Adipocyte (in vitro differentiated cells): ENCODE results near the gene ATXN1.

Experiments
- DNase-seq: peaks from one replicate; pipeline ENCODE4 v3.0.0-alpha.2; 2015; ENCODE audit warnings: low read depth
- H3K27me3 ChIP-seq: replicated peaks from 2 replicates; pipeline ENCODE4 v1.7.0; 2013; ENCODE audit warnings: mild to moderate bottlenecking, low read length, moderate library complexity; ENCODE audit not compliant: control insufficient read depth, insufficient read depth
- H3K36me3 ChIP-seq: 2 replicates; pipeline ENCODE4 v1.7.0; 2013; ENCODE audit warnings: low read length, mild to moderate bottlenecking, moderate library complexity; ENCODE audit not compliant: control insufficient read depth, insufficient read depth, severe bottlenecking
- H3K4me1 ChIP-seq: 2 replicates; pipeline ENCODE4 v1.7.0; 2013; ENCODE audit warnings: mild to moderate bottlenecking, low read length, moderate library complexity; ENCODE audit not compliant: control insufficient read depth, insufficient read depth
- H3K4me3 ChIP-seq: 2 replicates; pipeline ENCODE4 v1.7.0; 2013; ENCODE audit warnings: mild to moderate bottlenecking, low read length, moderate library complexity
- H3K9ac ChIP-seq: 2 replicates; pipeline ENCODE4 v1.7.0; 2013; ENCODE audit warnings: mild to moderate bottlenecking, low read length, moderate library complexity
- H3K9me3 ChIP-seq: 2 replicates; pipeline ENCODE4 v1.7.0; 2013; ENCODE audit warnings: mild to moderate bottlenecking, low read length, moderate library complexity; ENCODE audit not compliant: control insufficient read depth

The ATXN1 gene

GRCh38 chr6:16725145-16725864, 36.0 kb downstream of the ATXN1 start:
- Histone ChIP-seq H3K4me1 (peaks cover 50% of the 10 kb centered on the region), H3K9ac (peak overlapping the region; percentile 75), H3K36me3 (no peaks in the 10 kb centered on the region), H3K4me3 (peak overlapping the region; percentile 78), H3K9me3 (no peaks in the 10 kb centered on the region), H3K27me3 (no peaks in the 10 kb centered on the region)
- DNase-seq = peak; percentile 83

GRCh38 chr6:16723826-16724225, 37.4 kb downstream of the ATXN1 start:
- peak; percentile 93 for DNase-seq
- H3K4me3 ChIP-seq = peak overlapping the region; percentile 78
- H3K4me1 ChIP-seq = peaks cover 48% of the 10 kb centered on the region
- no peaks in the 10 kb centered on the region for H3K27me3 ChIP-seq
- peak overlapping the region; percentile 75 for H3K9ac ChIP-seq
- no peaks in the 10 kb centered on the region for H3K36me3 ChIP-seq
- no peaks in the 10 kb centered on the region for H3K9me3 ChIP-seq

- no peaks in the 10 kb centered on the region for H3K36me3 ChIP-seq
- H3K27me3 ChIP-seq = no peaks in the 10 kb centered on the region
- DNase-seq = no peak
- peaks cover 48% of the 10 kb centered on the region for H3K4me1 ChIP-seq
- no peaks in the 10 kb centered on the region for H3K9me3 ChIP-seq
- peak overlapping the region; percentile 28 for H3K9ac ChIP-seq
- H3K4me3 ChIP-seq = peak overlapping the region; percentile 78
Measured at GRCh38 chr6:16723402-16723801, 37.9 kb downstream of the ATXN1 start.

GRCh38 chr6:16722630-16723029, 38.6 kb downstream of the ATXN1 start:
- Histone ChIP-seq H3K9me3 (no peaks in the 10 kb centered on the region), H3K9ac (no peak overlapping the region), H3K4me1 (peaks cover 41% of the 10 kb centered on the region), H3K27me3 (no peaks in the 10 kb centered on the region), H3K36me3 (no peaks in the 10 kb centered on the region), H3K4me3 (no peak overlapping the region)
- no peak for DNase-seq

- Histone ChIP-seq H3K27me3 (no peaks in the 10 kb centered on the region), H3K36me3 (no peaks in the 10 kb centered on the region)
Measured at GRCh38 chr6:16721977-16722376, 39.3 kb downstream of the ATXN1 start.

GRCh38 chr6:16720861-16721260, 40.4 kb downstream of the ATXN1 start:
- DNase-seq = no peak
- no peak overlapping the region for H3K9ac ChIP-seq
- H3K4me1 ChIP-seq = peaks cover 25% of the 10 kb centered on the region
- no peaks in the 10 kb centered on the region for H3K36me3 ChIP-seq
- H3K9me3 ChIP-seq = no peaks in the 10 kb centered on the region
- H3K27me3 ChIP-seq = no peaks in the 10 kb centered on the region
- H3K4me3 ChIP-seq = no peak overlapping the region

More at GRCh38 chr6:16721977-16722376, 39.3 kb downstream of the ATXN1 start:
- DNase-seq = no peak
- Histone ChIP-seq H3K9me3 (no peaks in the 10 kb centered on the region), H3K9ac (no peak overlapping the region), H3K4me1 (peaks cover 36% of the 10 kb centered on the region), H3K4me3 (no peak overlapping the region)

GRCh38 chr6:16719488-16719887, 41.8 kb downstream of the ATXN1 start:
- H3K36me3 ChIP-seq = no peaks in the 10 kb centered on the region
- H3K27me3 ChIP-seq = no peaks in the 10 kb centered on the region
- H3K9me3 ChIP-seq = no peaks in the 10 kb centered on the region
- H3K9ac ChIP-seq = no peak overlapping the region
- no peak overlapping the region for H3K4me3 ChIP-seq
- peaks cover 13% of the 10 kb centered on the region for H3K4me1 ChIP-seq
- DNase-seq = no peak

- no peaks in the 10 kb centered on the region for H3K27me3 ChIP-seq
- H3K9me3 ChIP-seq = no peaks in the 10 kb centered on the region
- DNase-seq = no peak
- no peak overlapping the region for H3K9ac ChIP-seq
- H3K4me3 ChIP-seq = no peak overlapping the region
- H3K4me1 ChIP-seq = peaks cover 7% of the 10 kb centered on the region
- no peaks in the 10 kb centered on the region for H3K36me3 ChIP-seq
Measured at GRCh38 chr6:16718356-16718755, 42.9 kb downstream of the ATXN1 start.

GRCh38 chr6:16717275-16717942, 43.9 kb downstream of the ATXN1 start:
- Histone ChIP-seq H3K4me3 (no peak overlapping the region), H3K9me3 (no peaks in the 10 kb centered on the region), H3K27me3 (no peaks in the 10 kb centered on the region), H3K36me3 (no peaks in the 10 kb centered on the region), H3K4me1 (peaks cover 9% of the 10 kb centered on the region), H3K9ac (no peak overlapping the region)
- DNase-seq = no peak

- DNase-seq = no peak
Measured at GRCh38 chr6:16716321-16716858, 44.9 kb downstream of the ATXN1 start.

GRCh38 chr6:16713597-16713996, 47.7 kb downstream of the ATXN1 start:
- Histone ChIP-seq H3K27me3 (no peaks in the 10 kb centered on the region), H3K9ac (peak overlapping the region; percentile 70), H3K4me3 (peak overlapping the region; percentile 74), H3K36me3 (no peaks in the 10 kb centered on the region), H3K4me1 (peaks cover 16% of the 10 kb centered on the region), H3K9me3 (no peaks in the 10 kb centered on the region)
- no peak for DNase-seq

More at GRCh38 chr6:16716321-16716858, 44.9 kb downstream of the ATXN1 start:
- H3K36me3 ChIP-seq = no peaks in the 10 kb centered on the region
- H3K4me1 ChIP-seq = peaks cover 16% of the 10 kb centered on the region
- no peaks in the 10 kb centered on the region for H3K9me3 ChIP-seq
- H3K9ac ChIP-seq = no peak overlapping the region
- no peaks in the 10 kb centered on the region for H3K27me3 ChIP-seq
- no peak overlapping the region for H3K4me3 ChIP-seq
